Measurements from ENCODE around the gene ZNF74.

The ZNF74 gene

GRCh38 chr22:20399866-20400605 lies 6.1 kb downstream of the ZNF74 start:
- in situ Hi-C loops (cut with MboI; ENCODE audit: low sequenced_read_pairs), result loop anchor here (25.0 kb wide), 1 partner anchor 312 kb away; no protein-coding TSS in a partner anchor

- in situ Hi-C loops (cut with MboI; ENCODE audit: low sequenced_read_pairs), result loop anchor here (25.0 kb wide), 1 partner anchor 312 kb away; no protein-coding TSS in a partner anchor
Measured at GRCh38 chr22:20400606-20401375, 6.8 kb downstream of the ZNF74 start.

- in situ Hi-C loops (cut with MboI; ENCODE audit: low sequenced_read_pairs), result loop anchor here (25.0 kb wide), 1 partner anchor 311 kb away; no protein-coding TSS in a partner anchor
Measured at GRCh38 chr22:20401376-20402014, 7.5 kb downstream of the ZNF74 start.

GRCh38 chr22:20402960-20403778 lies 9.2 kb downstream of the ZNF74 start:
- in situ Hi-C loops (cut with MboI; ENCODE audit: low sequenced_read_pairs), result loop anchor here (25.0 kb wide), 1 partner anchor 309 kb away; no protein-coding TSS in a partner anchor

- in situ Hi-C loops (cut with MboI; ENCODE audit: low sequenced_read_pairs), result loop anchor here (25.0 kb wide), 1 partner anchor 309 kb away; no protein-coding TSS in a partner anchor
Measured at GRCh38 chr22:20403779-20404140, 9.8 kb downstream of the ZNF74 start.

GRCh38 chr22:20404881-20405280 lies 10.9 kb downstream of the ZNF74 start:
- in situ Hi-C loops (cut with MboI; ENCODE audit: low sequenced_read_pairs), result loop anchor here (25.0 kb wide), 1 partner anchor 307 kb away; no protein-coding TSS in a partner anchor

GRCh38 chr22:20405291-20405930 lies 11.5 kb downstream of the ZNF74 start:
- in situ Hi-C loops (cut with MboI; ENCODE audit: low sequenced_read_pairs), result loop anchor here (25.0 kb wide), 1 partner anchor 307 kb away; no protein-coding TSS in a partner anchor

- in situ Hi-C loops (cut with MboI; ENCODE audit: low sequenced_read_pairs), result loop anchor here (25.0 kb wide), 1 partner anchor 306 kb away; no protein-coding TSS in a partner anchor
Measured at GRCh38 chr22:20405931-20406685, 12.2 kb downstream of the ZNF74 start.

GRCh38 chr22:20406686-20407408 lies 12.9 kb downstream of the ZNF74 start:
- in situ Hi-C loops (cut with MboI; ENCODE audit: low sequenced_read_pairs), result loop anchor here (25.0 kb wide), 1 partner anchor 305 kb away; no protein-coding TSS in a partner anchor

- in situ Hi-C loops (cut with MboI; ENCODE audit: low sequenced_read_pairs), result loop anchor here (25.0 kb wide), 1 partner anchor 304 kb away; no protein-coding TSS in a partner anchor
Measured at GRCh38 chr22:20407829-20408228, 13.9 kb downstream of the ZNF74 start.

GRCh38 chr22:20408891-20409290 lies 14.9 kb downstream of the ZNF74 start:
- in situ Hi-C loops (cut with MboI; ENCODE audit: low sequenced_read_pairs), result loop anchor here (25.0 kb wide), 1 partner anchor 303 kb away; no protein-coding TSS in a partner anchor

- in situ Hi-C loops (cut with MboI; ENCODE audit: low sequenced_read_pairs), result loop anchor here (25.0 kb wide), 1 partner anchor 303 kb away; no protein-coding TSS in a partner anchor
Measured at GRCh38 chr22:20409385-20409784, 15.4 kb downstream of the ZNF74 start.

- in situ Hi-C loops (cut with MboI; ENCODE audit: low sequenced_read_pairs), result loop anchor here (25.0 kb wide), 1 partner anchor 300 kb away; no protein-coding TSS in a partner anchor
Measured at GRCh38 chr22:20412474-20413216, 18.7 kb downstream of the ZNF74 start.

- in situ Hi-C loops (cut with MboI; ENCODE audit: low sequenced_read_pairs), result loop anchor here (25.0 kb wide), 1 partner anchor 299 kb away; no protein-coding TSS in a partner anchor
Measured at GRCh38 chr22:20413217-20414058, 19.5 kb downstream of the ZNF74 start.

GRCh38 chr22:20414059-20414440 lies 20.1 kb downstream of the ZNF74 start:
- in situ Hi-C loops (cut with MboI; ENCODE audit: low sequenced_read_pairs), result loop anchor here (25.0 kb wide), 1 partner anchor 298 kb away; no protein-coding TSS in a partner anchor

- in situ Hi-C loops (cut with MboI; ENCODE audit: low sequenced_read_pairs), result loop anchor here (25.0 kb wide), 1 partner anchor 298 kb away; no protein-coding TSS in a partner anchor
Measured at GRCh38 chr22:20414450-20414849, 20.5 kb downstream of the ZNF74 start.
